GM20000 (cell line): ENCODE measurements around the gene NPHS1.

Experiments
- DNase-seq: peaks from one replicate; pipeline ENCODE4 v3.0.0; 2012; ENCODE audit warnings: low spot score
- TF ChIP-seq, protein P1 (sequence below): IDR thresholded peaks from 2 replicates; pipeline ENCODE4 v1.5.1; 2012; ENCODE audit warnings: mild to moderate bottlenecking, control low read depth; ENCODE audit errors: extremely low read depth, missing control alignments

Gene NPHS1

DNA sequence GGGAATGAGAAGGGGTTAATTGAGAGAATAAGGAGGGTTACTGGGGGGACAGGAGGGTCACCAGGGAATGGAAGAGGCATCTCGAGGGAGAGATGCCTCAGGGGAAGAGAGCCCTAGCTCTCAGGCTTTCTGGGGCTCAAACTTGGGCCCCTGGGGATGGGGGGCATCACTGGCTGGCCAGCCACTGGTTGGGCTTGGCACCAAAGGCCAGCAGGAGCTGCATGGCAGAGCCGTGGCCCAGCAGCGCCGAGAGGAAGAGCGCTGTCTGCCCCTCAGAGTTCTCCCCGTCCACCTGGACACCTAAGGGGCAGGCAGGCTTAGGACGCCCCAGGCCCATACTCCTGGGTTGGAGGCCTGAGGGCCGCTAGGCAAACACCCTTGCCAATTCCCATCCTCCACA, 59.4 kb downstream of the NPHS1 start:
- TF ChIP-seq, protein P1, sequence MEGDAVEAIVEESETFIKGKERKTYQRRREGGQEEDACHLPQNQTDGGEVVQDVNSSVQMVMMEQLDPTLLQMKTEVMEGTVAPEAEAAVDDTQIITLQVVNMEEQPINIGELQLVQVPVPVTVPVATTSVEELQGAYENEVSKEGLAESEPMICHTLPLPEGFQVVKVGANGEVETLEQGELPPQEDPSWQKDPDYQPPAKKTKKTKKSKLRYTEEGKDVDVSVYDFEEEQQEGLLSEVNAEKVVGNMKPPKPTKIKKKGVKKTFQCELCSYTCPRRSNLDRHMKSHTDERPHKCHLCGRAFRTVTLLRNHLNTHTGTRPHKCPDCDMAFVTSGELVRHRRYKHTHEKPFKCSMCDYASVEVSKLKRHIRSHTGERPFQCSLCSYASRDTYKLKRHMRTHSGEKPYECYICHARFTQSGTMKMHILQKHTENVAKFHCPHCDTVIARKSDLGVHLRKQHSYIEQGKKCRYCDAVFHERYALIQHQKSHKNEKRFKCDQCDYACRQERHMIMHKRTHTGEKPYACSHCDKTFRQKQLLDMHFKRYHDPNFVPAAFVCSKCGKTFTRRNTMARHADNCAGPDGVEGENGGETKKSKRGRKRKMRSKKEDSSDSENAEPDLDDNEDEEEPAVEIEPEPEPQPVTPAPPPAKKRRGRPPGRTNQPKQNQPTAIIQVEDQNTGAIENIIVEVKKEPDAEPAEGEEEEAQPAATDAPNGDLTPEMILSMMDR: no peak
- no peak for DNase-seq

DNA sequence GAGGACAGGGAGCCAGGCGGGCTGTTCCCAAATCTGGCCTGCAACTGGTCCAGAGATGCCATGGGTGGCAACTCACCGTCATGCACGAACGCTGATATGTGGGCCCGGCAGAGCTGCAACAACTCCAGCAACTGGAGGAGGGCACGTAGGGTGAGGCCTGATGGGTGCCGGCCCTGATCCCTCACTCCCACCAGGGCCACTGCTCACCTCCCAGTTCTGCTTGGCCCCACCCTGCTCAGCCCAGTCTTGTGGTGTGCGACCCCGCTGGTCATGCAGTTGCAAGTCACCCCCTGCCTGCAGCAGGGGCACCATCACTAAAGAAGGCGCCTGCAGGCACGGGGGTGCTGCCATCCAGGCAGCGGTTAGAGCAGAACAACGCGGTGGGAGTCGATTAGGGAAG, 60.0 kb downstream of the NPHS1 start:
- TF ChIP-seq, protein P1: no peak
- DNase-seq: no peak

DNA sequence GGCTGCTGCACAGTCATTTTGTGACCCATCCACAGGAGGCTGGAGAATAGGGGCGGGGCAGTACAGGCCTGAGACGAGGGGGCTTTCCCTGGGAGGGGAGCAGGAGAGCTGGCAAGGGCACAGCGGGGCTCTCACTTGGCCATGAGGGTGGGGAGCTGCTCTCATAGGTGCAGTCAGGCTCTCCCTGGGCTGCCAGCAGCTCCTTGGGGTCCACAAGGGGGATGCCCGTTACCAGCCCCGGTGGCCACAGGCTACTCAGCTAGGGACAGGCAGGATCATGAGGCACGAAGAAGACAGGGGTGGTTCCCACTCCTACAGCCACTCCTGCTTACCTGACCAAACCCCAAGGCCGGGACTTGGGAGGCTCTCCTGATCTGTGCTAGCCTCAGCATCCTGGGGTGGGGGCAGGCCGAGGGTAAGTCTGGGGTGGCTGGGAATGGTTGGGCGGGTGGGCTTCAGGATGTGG, 60.5 kb downstream of the NPHS1 start:
- TF ChIP-seq, protein P1: no peak
- no peak for DNase-seq

DNA sequence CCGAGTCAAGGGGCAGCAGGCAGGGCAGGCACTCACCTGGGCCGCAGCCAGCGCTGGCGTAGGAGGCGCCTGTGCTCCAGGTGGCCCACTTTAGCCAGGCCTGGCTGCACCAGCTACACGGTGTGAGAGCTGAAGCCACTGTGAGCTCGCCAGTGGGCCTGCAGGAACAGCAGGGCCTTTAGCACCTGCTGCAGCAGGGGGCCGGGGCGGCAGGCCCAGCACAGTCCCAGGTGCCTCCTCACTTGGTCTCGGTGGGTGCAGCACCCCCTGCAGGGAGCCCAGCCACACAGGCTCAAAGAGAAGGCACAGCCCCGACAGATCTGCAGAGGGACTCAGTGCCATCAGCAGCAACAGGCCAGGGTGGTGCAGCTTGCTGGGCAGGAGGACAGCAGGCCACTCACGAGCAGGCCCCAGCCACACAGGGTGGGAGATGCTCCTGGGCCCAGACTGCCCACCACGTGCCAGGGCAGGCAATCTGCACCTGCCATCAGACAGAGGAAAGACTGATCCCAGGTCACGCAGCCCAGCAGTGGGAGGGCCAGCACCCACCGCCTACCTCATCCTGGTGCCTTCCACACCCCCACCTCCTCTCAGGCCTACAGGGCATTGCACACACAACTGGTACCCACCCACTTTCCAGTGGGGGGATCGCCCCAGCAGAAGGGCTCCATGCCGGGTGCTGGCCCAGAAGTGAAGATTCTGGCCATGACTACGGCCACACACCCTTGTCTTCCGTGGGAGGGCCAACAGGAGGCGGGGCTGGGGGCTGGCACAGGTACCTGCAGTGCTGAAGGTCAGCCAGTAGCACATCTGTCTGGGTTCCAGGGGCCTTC, 61.1 kb downstream of the NPHS1 start:
- DNase-seq: no peak
- TF ChIP-seq, protein P1: no peak

DNA sequence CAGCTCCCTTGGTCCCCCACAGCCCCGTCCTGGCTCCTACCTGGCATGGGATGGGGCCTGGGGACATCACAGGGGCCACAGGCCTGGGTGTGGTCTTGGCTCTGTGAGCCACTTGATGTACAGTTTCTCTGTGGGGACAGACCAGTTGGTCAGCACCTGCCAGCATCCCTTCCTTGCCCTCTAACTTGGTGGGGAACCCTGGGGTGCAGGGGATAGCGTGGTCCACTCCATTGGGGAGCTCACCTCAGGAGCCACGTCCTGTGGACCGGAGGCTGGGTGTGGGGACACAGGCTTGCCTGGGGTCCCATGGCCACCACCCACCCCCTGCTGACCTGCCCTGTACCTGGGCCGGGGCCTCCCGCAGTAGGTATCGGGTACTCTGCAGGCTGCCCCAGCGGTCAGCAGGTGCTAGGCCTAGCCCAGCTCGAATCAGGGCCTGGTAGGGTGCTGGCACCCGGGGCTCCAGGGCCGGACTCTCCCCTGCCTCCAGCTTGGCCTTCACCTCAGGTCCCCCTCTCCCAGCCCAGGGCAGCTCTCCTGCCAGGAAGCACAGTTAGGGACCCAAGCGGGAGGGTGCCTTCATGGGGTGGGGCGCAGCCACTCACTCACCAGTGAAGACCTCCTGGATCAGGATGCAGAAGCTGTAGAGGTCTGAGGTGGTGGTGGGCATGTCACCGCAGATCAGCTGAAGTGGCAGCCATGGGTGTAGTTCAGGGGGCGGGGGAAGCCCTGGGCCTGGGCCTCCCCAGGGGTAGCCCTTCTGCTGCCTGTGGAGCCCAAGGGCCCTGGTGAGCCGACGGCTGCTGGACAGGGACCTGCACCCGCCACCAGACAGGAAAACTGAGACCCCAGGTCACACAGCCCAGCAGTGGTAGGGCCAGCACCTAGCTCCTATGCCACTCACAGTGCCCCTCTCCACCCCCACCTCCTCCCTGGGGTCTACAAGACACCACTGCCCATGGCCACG, 62.0 kb downstream of the NPHS1 start:
- TF ChIP-seq, protein P1: no peak

DNA sequence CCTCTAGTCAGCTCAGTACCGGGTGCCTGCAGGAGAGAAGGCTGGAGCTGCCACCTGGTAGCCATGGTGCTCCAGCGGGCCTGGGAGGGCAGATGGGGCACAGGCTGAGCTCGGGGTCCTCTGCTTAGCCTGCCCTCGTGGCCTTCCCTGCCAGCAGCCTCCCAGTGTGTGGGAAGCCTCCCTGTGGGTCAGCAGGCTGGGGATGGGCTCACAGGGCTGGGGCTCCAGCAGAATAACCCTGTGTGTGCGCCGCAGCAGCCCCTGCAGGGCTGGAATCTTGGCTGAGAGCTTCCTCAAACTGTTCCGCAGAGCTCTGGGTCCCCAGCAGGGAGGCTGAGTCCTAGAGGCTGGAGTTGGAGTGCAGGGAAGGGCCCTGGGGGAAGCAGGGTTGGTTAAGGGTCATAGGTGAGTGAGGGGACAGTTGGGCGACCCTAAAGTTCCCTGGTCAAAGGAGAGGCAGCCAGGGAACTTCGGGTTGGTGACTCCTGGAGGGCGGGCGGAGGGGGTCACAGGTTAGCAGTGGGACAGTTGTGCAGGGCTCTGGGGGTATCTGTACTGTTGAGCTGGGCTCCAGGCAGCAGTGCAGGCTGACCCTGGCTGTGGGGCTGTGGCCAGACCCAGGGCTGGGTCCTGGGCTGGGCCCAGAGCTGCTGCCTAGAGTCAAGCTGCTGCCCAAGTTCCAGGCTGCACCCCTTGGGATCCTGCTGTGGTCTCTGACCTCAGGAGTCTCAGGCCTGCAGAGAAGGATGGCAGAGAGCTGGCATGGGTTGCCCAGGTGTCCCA, 62.9 kb downstream of the NPHS1 start:
- no peak for DNase-seq
- TF ChIP-seq, protein P1: no peak

More for the DNA sequence above, 62.0 kb downstream of the NPHS1 start:
- DNase-seq: no peak
